ENCODE results near the gene PXDN.
"Not testable (repeated sequence)": the region's sequence is repeated elsewhere in the genome, so short reads cannot be mapped to it uniquely, and the experiment has no call there.

Gene PXDN, protein sequence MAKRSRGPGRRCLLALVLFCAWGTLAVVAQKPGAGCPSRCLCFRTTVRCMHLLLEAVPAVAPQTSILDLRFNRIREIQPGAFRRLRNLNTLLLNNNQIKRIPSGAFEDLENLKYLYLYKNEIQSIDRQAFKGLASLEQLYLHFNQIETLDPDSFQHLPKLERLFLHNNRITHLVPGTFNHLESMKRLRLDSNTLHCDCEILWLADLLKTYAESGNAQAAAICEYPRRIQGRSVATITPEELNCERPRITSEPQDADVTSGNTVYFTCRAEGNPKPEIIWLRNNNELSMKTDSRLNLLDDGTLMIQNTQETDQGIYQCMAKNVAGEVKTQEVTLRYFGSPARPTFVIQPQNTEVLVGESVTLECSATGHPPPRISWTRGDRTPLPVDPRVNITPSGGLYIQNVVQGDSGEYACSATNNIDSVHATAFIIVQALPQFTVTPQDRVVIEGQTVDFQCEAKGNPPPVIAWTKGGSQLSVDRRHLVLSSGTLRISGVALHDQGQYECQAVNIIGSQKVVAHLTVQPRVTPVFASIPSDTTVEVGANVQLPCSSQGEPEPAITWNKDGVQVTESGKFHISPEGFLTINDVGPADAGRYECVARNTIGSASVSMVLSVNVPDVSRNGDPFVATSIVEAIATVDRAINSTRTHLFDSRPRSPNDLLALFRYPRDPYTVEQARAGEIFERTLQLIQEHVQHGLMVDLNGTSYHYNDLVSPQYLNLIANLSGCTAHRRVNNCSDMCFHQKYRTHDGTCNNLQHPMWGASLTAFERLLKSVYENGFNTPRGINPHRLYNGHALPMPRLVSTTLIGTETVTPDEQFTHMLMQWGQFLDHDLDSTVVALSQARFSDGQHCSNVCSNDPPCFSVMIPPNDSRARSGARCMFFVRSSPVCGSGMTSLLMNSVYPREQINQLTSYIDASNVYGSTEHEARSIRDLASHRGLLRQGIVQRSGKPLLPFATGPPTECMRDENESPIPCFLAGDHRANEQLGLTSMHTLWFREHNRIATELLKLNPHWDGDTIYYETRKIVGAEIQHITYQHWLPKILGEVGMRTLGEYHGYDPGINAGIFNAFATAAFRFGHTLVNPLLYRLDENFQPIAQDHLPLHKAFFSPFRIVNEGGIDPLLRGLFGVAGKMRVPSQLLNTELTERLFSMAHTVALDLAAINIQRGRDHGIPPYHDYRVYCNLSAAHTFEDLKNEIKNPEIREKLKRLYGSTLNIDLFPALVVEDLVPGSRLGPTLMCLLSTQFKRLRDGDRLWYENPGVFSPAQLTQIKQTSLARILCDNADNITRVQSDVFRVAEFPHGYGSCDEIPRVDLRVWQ (N-terminal part only)

GRCh38 chr2:1744446-1745170 lies at the start of gene PXDN:
TSS of gene PXDN (minus strand) at chr2:1744515. CDS start at chr2:1744455, 60 bp downstream.
- DNase-seq (ENCODE audit: low spot score): peak; percentile 47

GRCh38 chr2:1793868-1794445 lies 49.6 kb upstream of the PXDN start:
- DNase-seq (ENCODE audit: low spot score): no peak

DNA sequence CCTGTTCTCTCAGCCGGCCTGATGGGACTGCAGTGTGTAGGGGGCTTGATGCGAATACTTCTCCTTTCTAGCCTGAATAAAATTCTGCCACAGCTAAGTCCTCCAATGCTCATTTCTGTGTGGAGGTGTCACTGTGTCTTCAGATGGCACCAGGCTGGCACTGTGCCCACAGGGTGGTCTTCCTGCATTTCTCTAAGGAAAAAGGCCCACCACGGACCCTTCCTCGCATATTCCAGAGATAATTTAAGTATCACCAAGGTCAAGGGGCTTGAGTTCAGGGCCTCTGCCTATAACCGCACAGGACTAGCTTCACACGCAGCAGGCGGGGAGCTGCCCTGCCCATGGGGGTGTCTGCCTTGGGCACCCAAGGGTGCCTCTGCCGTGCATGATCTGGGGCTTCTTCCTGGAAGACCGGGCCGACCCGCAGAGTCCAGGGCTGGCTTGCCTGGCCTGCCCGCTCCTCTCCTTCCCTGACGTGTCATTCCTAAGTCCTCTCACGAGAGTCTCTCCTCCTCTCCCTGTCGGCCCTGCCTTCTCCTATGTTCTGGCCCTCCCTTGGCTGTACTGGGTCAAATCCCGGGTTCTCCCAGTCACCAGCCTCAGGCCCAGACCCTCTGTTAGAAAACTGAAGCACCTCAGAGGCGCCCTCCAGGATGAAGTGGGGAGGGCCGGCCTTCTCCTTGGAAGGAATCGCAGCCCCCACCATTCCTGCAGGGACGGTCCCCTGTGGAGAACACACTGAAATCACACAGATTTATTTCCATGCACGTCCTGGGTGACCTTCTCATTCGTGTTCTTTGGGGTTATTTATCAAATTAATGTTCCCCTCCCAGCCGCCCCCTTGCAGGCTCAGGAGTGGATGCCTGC lies 48.9 kb upstream of the PXDN start:
- no peak for DNase-seq (ENCODE audit: low spot score)

DNA sequence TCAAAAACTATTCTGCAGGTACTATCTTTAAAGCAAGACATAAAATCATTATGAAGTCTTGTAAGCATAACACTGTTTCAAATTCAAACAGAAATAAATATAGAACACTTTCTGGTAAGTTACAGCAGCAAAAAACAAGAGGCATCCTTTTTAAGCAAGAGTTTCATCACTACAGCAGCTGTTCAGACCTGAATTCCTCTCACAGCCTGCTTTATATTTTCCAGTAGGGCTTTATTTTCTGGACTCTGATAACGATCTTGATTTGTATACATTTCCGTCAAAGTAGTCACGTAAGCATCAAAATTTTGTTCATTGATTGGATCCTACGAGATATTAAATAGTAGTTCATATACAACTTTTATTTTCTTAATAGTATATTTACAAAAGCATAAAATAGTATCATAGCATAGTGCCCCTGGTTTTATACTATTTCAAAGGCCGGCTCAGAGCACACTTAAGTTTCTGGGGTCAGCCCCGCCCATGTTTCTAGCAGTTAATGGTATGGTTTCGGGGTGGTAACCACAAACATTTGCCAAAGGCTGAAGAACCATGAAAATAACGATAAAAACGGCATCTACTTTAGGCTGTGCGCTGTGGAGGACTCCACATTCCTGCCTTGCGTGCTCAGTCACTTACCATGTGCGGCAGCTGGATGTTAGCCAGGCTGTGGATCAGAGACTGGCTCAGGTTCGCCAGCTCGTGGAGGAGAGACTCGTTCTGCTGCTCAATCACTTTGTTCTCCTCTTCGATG lies 47.5 kb upstream of the PXDN start:
- no peak for DNase-seq (ENCODE audit: low spot score)

DNA sequence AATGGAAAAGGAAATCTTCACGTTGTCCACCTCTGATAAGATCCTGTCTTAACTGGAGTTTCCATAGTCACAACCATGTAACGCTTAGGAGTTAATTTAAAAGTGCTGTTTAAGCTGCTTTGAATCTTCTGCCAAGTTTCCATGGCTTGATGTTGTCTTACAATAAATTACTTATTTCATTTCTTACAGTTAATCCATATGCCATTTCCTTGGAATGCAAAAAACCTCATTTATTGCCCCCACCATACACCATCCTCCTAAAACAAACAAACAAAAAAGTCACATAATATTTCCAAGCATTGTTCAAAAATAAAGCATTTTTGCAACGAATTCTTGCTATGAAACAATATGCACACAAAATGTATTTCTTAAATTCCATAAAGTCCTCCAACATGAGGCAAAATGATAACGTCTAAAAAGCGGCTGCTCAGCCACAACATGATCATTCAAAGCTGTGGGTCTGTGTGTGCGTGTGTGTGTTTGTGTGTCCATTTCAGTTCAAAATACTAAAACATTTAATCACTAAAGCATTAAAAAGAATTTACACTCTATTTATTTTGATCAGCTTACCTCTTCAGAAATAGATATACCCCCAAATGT lies 46.8 kb upstream of the PXDN start:
- DNase-seq (ENCODE audit: low spot score): no peak

DNA sequence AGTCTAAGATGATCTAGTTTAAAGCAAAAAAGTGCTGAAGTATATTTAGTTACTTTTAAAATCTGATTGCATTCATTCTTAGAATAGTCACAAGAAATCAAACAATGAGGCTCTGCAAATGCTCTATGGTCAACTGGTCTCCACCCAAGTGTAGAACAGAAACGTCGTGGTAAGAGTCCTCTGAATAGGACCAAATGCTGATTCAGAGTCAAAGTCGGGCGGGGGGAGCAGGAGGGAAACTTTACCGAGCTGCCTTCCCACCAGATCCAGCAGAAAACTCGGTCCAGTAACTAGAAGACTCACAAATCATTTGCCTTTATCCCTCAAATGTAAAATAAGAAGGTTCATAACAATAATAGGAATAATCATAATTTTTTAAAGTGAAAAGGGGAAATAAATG lies 46.2 kb upstream of the PXDN start:
- DNase-seq (ENCODE audit: low spot score): no peak

DNA sequence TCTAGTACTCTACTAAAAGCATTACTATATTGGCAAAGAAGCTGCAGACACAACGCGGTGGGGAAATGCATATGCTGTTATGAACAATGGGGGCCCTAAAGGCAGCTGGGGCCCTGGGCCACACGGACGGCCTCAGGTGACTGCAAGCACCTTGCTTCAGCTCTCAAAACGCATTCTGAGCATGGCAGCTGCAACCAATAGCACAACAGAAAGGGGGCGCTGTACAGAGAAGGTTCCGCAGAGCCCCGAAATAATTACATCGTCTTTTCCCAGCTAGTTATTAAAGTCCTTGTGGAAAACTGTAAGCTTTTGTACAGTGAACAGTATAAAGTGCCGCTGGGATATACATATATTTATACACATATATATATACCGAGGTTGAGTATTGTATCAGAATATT lies 45.3 kb upstream of the PXDN start:
- DNase-seq (ENCODE audit: low spot score): no peak

- DNase-seq (ENCODE audit: low spot score): no peak
Observed at GRCh38 chr2:1788478-1788959, 44.2 kb upstream of the PXDN start.

DNA sequence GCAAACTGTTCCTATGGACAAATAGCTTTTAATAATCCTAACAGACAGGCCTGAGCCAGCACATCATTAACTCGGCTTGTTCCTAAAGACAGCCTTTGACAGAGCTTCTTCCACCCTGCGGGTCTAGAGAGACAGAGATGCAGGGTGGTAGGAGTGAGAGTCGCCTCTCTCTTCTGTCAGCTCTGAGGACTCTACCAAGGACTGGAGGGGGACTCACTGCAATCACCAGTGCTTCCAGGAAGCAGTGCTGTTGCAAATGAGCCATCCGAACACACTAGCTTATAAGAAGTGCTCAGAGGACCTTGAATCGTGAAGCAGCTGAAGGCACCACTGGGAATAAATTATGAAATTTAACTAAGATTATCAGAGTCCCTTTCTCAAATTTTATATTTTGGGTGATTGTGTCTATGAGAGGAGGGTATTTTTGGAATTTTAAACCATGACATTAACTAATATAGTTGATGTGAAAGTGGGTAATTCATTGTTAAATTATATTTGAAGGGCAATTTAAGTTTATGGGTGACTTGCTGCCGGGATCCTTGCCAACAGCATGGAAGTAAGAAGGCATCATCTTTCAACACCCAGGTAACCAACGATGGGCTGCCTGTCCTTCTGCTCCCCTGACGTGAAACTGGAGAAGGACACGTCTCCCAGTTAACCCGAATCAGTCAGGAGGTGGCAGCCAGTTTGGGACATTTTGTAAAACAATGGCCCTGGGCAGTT lies 43.6 kb upstream of the PXDN start:
- no peak for DNase-seq (ENCODE audit: low spot score)

DNA sequence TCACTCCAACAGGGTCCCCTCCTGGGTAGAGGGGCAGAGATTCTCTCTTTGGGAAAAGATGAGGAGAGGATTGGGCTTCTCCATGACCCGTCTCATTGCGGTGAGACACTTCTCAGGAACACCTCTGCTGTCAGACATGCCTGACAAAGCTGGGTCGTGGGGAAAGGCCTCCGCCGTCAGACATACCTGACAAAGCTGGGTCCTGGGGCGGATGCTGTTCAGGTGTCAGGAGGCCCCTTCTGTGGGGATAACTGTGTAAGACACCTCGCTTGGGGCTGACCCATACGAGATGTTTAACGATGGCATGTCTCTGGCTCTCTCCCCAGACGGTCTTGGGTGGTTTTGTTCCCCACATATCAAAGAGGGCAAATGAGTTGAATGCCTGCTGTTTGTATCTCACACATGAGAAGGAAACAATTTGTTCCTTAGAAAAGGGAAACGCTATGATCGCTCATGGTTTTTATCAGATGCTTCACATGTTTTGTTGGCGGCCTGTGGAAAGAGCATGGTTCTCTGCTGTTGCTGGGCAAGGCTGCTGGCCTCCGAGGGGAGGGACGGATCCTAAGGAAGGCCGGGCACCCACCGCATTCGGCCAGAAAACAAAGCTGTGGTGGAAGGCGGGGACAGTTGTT lies 40.8 kb upstream of the PXDN start:
- no peak for DNase-seq (ENCODE audit: low spot score)

DNA sequence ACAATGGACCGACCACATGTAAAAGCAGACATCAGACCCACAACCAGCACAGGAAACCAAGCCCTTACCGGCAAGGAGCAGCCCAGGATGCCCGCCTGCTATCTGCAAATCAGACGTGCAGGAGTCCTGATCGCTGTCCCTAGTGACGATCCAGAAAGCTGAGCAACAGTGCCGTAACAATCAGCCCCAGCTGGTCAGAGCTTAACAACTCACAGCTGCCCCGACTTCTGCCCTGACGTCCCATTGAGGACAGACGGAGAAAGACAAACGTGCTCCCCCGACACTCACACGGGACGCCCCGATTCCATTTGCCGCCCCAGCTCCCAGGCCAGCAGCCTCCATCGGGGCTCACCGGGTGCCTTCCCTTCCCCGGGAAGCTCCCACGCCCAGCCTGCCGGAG lies 39.8 kb upstream of the PXDN start:
- no peak for DNase-seq (ENCODE audit: low spot score)

- no peak for DNase-seq (ENCODE audit: low spot score)
Observed at GRCh38 chr2:1782514-1782913, 38.2 kb upstream of the PXDN start.

- DNase-seq (ENCODE audit: low spot score): no peak
Observed at GRCh38 chr2:1781291-1782080, 37.2 kb upstream of the PXDN start.

GRCh38 chr2:1780693-1781092 lies 36.4 kb upstream of the PXDN start:
- DNase-seq (ENCODE audit: low spot score): no peak

DNA sequence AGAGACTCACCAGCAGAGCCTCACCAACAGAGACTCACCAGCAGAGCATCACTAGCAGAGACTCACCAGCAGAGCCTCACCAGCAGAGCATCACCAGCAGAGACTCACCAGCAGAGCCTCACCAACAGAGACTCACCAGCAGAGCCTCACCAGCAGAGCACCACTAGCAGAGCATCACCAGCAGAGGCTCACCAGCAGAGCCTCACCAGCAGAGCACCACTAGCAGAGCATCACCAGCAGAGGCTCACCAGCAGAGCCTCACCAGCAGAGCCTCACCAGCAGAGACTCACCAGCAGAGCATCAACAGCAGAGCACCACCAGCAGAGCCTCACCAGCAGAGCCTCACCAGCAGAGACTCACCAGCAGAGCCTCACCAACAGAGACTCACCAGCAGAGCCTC lies 35.7 kb upstream of the PXDN start:
- not testable (repeated sequence) for DNase-seq (ENCODE audit: low spot score)

GRCh38 chr2:1778566-1778965 lies 34.3 kb upstream of the PXDN start:
- no peak for DNase-seq (ENCODE audit: low spot score)

DNA sequence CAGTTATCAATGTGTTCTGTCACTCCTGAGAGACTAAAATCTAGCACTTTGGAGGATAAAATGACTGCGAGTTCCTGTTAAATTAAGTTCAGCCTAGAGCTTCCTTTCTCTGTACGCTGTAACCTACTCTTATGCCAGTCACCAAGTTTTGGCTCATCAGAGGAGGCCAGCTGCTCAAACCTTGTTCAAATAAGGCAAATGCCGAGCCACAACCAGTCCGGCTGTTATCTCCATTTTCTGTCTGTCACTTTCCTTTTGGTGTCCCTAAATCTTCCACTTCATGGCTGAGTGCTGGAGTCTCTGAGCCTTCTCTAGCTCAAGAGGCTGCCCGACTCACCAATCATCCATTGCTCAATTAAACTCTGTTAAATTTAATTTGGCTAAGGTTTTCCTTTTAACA lies 33.5 kb upstream of the PXDN start:
- DNase-seq (ENCODE audit: low spot score): no peak

Data from germinal center (tissue), 1 donor.